OCI-LY7 (cell line): ENCODE results near the gene MAP7D3. TPM values are rescaled to one million over a fixed set of nuclear protein-coding genes. Genes with fewer than 3 reads are reported as not detected.

Source experiments
- BruUV-seq: library from RNA; stranded (reverse); fragments of 400-500 nt; replicated peaks from 2 replicates; lab custom pipeline; 2021; lab: Mats Ljungman, UMichigan
- CTCF ChIA-PET: fragments of 300-600 bp; sonication (Branson Sonifier 250); formaldehyde crosslinking; loops from one replicate; lab custom pipeline; 2022; ENCODE audit warnings: antibody characterized with exemption; ENCODE audit not compliant: unreplicated experiment; lab: Charles Lee
- POLR2A ChIA-PET: fragments of 300-600 bp; sonication (Branson Sonifier 250); formaldehyde crosslinking; loops from one replicate; lab custom pipeline; 2022; ENCODE audit warnings: antibody characterized with exemption; lab: Charles Lee
- DNase-seq: peaks from one replicate; pipeline ENCODE4 v3.0.0-alpha.2; 2015; ENCODE audit warnings: low spot score
- H2AFZ ChIP-seq: fragments of 200-600 bp; sonication (generic), shearing (Covaris generic); 2 replicates; pipeline ENCODE4 v1.6.1; 2014; ENCODE audit warnings: mild to moderate bottlenecking, antibody characterized with exemption, low read length, moderate library complexity
- H3K27ac ChIP-seq: fragments of 200-600 bp; sonication (generic); 2 replicates; pipeline ENCODE4 v1.5.1; 2014; ENCODE audit warnings: mixed run types, low read depth, mild to moderate bottlenecking, moderate library complexity, low read length, inconsistent platforms; ENCODE audit not compliant: poor library complexity, severe bottlenecking
- H3K36me3 ChIP-seq: fragments of 200-600 bp; sonication (generic); 2 replicates; pipeline ENCODE4 v1.6.1; 2014; ENCODE audit warnings: mild to moderate bottlenecking, antibody characterized with exemption, low read length, moderate library complexity, mixed read lengths; ENCODE audit not compliant: insufficient read depth
- H3K4me1 ChIP-seq: fragments of 200-600 bp; sonication (generic); 2 replicates; pipeline ENCODE4 v1.5.1; 2014; ENCODE audit warnings: mild to moderate bottlenecking, low read length; ENCODE audit not compliant: insufficient read depth, poor library complexity, severe bottlenecking
- H3K4me2 ChIP-seq: fragments of 200-600 bp; sonication (generic); 2 replicates; pipeline ENCODE4 v1.6.1; 2014; ENCODE audit warnings: mild to moderate bottlenecking, low read length
- H3K4me3 ChIP-seq: fragments of 200-600 bp; sonication (generic); 2 replicates; pipeline ENCODE4 v1.5.1; 2014; ENCODE audit warnings: mild to moderate bottlenecking, low read depth, low read length; ENCODE audit not compliant: poor library complexity, severe bottlenecking
- H3K79me2 ChIP-seq: fragments of 200-600 bp; sonication (generic); 2 replicates; pipeline ENCODE4 v1.6.1; 2016; ENCODE audit warnings: low read depth, mild to moderate bottlenecking, low read length, moderate library complexity, mixed read lengths; ENCODE audit not compliant: insufficient read depth
- H3K9me2 ChIP-seq: fragments of 200-600 bp; sonication (generic); 2 replicates; pipeline ENCODE4 v1.6.1; 2016; ENCODE audit warnings: mild to moderate bottlenecking, low read length, mixed read lengths; ENCODE audit not compliant: insufficient read depth
- H3K9me3 ChIP-seq: fragments of 200-600 bp; sonication (generic); 2 replicates; pipeline ENCODE4 v1.6.1; 2014; ENCODE audit warnings: mild to moderate bottlenecking, mixed run types, low read length, mixed read lengths
- H4K20me1 ChIP-seq: fragments of 200-600 bp; sonication (generic); 2 replicates; pipeline ENCODE4 v1.6.1; 2014; ENCODE audit warnings: mild to moderate bottlenecking, antibody characterized with exemption, low read length, moderate library complexity, mixed read lengths; ENCODE audit not compliant: insufficient read depth
- EZH2phosphoT487 ChIP-seq: fragments of 200-600 bp; sonication (generic); IDR thresholded peaks from 2 replicates; pipeline ENCODE4 v1.6.1; 2018; ENCODE audit warnings: low read depth, borderline replicate concordance, mild to moderate bottlenecking, mixed run types, antibody characterized with exemption, low read length, moderate library complexity, mixed read lengths
- intact Hi-C: fragments of 100-400 bp; cut with micrococcal nuclease; formaldehyde crosslinking; loops from one replicate; pipeline ENCODE4 v1.10.0; 2022; ENCODE audit not compliant: unreplicated experiment
- total RNA-seq, 2 experiments: library from RNA; depleted of rRNA in 1 of 2; stranded (reverse); fragments of >200 nt in 1 of 2; shearing (Covaris generic) in 1 of 2; gene quantifications; 2 replicates each; pipeline ENCODE4 v1.2.3, GENCODE V29; 2014 to 2022
- TF ChIP-seq, protein P1 (sequence below): fragments of 200-600 bp; sonication (generic); conservative IDR thresholded peaks from 2 replicates; pipeline ENCODE4 v1.5.1; 2014; ENCODE audit warnings: mild to moderate bottlenecking, antibody characterized with exemption, low read length, moderate library complexity, mixed read lengths

Gene MAP7D3
- total RNA-seq, 2 experiments from 2014 or later: 7.7 to 15.6 TPM

DNA sequence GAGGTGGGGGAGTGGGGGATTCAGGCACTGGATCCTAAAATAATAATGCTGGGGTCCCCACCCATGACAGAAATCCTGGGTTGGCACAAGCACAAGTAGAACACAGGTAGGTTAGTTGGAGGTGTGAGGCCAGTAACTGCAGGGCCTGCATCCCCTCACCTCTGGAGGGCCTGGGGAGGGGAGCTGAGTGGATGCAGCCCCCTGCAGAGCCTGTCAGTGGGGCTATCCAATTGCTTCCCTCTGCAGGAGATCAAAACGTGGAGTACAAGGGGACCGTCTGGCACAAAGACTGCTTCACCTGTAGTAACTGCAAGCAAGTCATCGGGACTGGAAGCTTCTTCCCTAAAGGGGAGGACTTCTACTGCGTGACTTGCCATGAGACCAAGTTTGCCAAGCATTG, 43.7 kb downstream of the MAP7D3 start:
- Histone ChIP-seq H3K9me3 (no peaks in the 10 kb centered on the region), H3K79me2 (no peaks in the 10 kb centered on the region), H4K20me1 (no peaks in the 10 kb centered on the region), H3K4me2 (no peak overlapping the region), H3K4me1 (peaks cover 13% of the 10 kb centered on the region), H2AFZ (no peak overlapping the region), H3K36me3 (no peaks in the 10 kb centered on the region), H3K9me2 (no peaks in the 10 kb centered on the region), H3K27ac (no peak overlapping the region), H3K4me3 (no peak overlapping the region)
- intact Hi-C loops: no loop called here
- TF ChIP-seq, protein P1, sequence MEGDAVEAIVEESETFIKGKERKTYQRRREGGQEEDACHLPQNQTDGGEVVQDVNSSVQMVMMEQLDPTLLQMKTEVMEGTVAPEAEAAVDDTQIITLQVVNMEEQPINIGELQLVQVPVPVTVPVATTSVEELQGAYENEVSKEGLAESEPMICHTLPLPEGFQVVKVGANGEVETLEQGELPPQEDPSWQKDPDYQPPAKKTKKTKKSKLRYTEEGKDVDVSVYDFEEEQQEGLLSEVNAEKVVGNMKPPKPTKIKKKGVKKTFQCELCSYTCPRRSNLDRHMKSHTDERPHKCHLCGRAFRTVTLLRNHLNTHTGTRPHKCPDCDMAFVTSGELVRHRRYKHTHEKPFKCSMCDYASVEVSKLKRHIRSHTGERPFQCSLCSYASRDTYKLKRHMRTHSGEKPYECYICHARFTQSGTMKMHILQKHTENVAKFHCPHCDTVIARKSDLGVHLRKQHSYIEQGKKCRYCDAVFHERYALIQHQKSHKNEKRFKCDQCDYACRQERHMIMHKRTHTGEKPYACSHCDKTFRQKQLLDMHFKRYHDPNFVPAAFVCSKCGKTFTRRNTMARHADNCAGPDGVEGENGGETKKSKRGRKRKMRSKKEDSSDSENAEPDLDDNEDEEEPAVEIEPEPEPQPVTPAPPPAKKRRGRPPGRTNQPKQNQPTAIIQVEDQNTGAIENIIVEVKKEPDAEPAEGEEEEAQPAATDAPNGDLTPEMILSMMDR: no peak
- TF ChIP-seq EZH2phosphoT487: no peak
- CTCF ChIA-PET: no interaction called here
- no peak for DNase-seq
- no TSS peak for BruUV-seq
- POLR2A ChIA-PET: no interaction called here

- no peaks in the 10 kb centered on the region for H4K20me1 ChIP-seq
- no TSS peak for BruUV-seq
These were observed 44.3 kb downstream of the MAP7D3 start for GRCh38 chrX:136206916-136207315.

DNA sequence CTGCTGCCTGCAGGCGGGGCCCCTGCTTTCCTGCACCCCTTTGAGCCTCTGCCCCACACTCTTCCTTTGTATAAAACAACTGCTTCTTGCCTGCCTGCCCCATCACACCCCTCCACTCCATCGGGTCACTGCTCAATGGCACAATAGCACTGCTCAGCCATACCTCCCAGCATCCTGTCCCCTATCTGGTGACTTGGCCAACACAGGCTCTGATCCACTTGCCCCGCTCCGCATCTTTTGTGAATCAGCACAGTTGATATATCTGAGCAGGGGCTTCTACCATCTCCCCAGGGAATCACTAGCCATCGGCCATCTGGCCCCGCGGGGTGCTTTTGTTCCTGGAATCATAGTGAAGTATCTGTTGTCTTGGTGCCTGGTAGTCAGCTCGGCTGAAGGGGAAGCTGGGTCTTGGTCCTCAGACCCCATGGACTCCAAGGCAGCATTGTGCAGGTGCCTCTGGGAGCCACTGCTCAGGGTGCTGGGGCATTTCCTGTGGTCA, 45.3 kb downstream of the MAP7D3 start:
- Histone ChIP-seq H3K4me1 (peaks cover 12% of the 10 kb centered on the region), H3K9me3 (no peaks in the 10 kb centered on the region), H3K27ac (no peak overlapping the region), H2AFZ (no peak overlapping the region), H4K20me1 (no peaks in the 10 kb centered on the region), H3K4me3 (no peak overlapping the region), H3K9me2 (no peaks in the 10 kb centered on the region), H3K79me2 (no peaks in the 10 kb centered on the region), H3K36me3 (no peaks in the 10 kb centered on the region), H3K4me2 (no peak overlapping the region)
- TF ChIP-seq, protein P1: no peak
- no peak for TF ChIP-seq EZH2phosphoT487
- ChIA-PET CTCF (no interaction called here), POLR2A (interaction anchor here (0.5 kb wide), 1 partner anchor 221 kb away, joined by 4 read pairs; the partner anchor contains the start of gene SLC9A6)
- DNase-seq: no peak
- BruUV-seq: no TSS peak
- intact Hi-C loops: no loop called here

More at GRCh38 chrX:136206916-136207315, 44.3 kb downstream of the MAP7D3 start:
- no peaks in the 10 kb centered on the region for H3K9me3 ChIP-seq
- TF ChIP-seq, protein P1: no peak
- no peak for TF ChIP-seq EZH2phosphoT487
- intact Hi-C loops: no loop called here
- peaks cover 13% of the 10 kb centered on the region for H3K4me1 ChIP-seq
- no peaks in the 10 kb centered on the region for H3K36me3 ChIP-seq
- DNase-seq: no peak
- no peak overlapping the region for H3K27ac ChIP-seq
- H2AFZ ChIP-seq: no peak overlapping the region
- ChIA-PET POLR2A (interaction anchor here (0.6 kb wide), 1 partner anchor 45 kb away, joined by 3 read pairs; no protein-coding TSS in a partner anchor), CTCF (no interaction called here)
- no peaks in the 10 kb centered on the region for H3K79me2 ChIP-seq
- H3K4me2 ChIP-seq: no peak overlapping the region
- H3K9me2 ChIP-seq: no peaks in the 10 kb centered on the region
- no peak overlapping the region for H3K4me3 ChIP-seq
